Naive B cell (primary cell): ENCODE data around the gene BEX3. TPM values are rescaled to one million over a fixed set of nuclear protein-coding genes. Genes with fewer than 3 reads are reported as not detected.

Experiments used
- ATAC-seq, 2 donors: fragments of 150-1000 bp; cut with Tn5 transposase; 2 replicates each; pipeline ENCODE4 v1.10.0; 2021; ENCODE audit warnings: low read depth in 2 of 2, mild to moderate bottlenecking in 2 of 2, moderate library complexity in 2 of 2
- DNase-seq: peaks from one replicate; pipeline ENCODE4 v3.0.0; 2022
- H3K27ac Mint-ChIP-seq, 6 donors: one replicate each; pipeline ENCODE4 v1.8.0; 2020 to 2022; ENCODE audit warnings: mild to moderate bottlenecking in 6 of 6, mixed read lengths in 6 of 6, moderate library complexity in 5 of 6, inconsistent platforms in 2 of 6
- H3K27me3 Mint-ChIP-seq, 3 donors: one replicate each; pipeline ENCODE4 v1.8.0; 2021 to 2022; ENCODE audit warnings: mixed read lengths in 3 of 3, mild to moderate bottlenecking in 1 of 3
- H3K36me3 Mint-ChIP-seq, 2 donors: one replicate each; pipeline ENCODE4 v1.8.0; 2020 to 2022; ENCODE audit warnings: mixed read lengths in 2 of 2, inconsistent platforms in 1 of 2, mild to moderate bottlenecking in 1 of 2
- H3K4me1 Mint-ChIP-seq, 3 donors: one replicate each; pipeline ENCODE4 v1.8.0; 2020 to 2022; ENCODE audit warnings: mixed read lengths in 3 of 3, inconsistent platforms in 1 of 3, mild to moderate bottlenecking in 1 of 3, moderate library complexity in 1 of 3
- H3K4me3 Mint-ChIP-seq, 8 donors: one replicate each; pipeline ENCODE4 v1.8.0; 2020 to 2022; ENCODE audit warnings: mild to moderate bottlenecking in 8 of 8, mixed read lengths in 8 of 8, moderate library complexity in 8 of 8, inconsistent platforms in 2 of 8
- H3K9me3 Mint-ChIP-seq, 7 donors: one replicate each; pipeline ENCODE4 v1.8.0; 2020 to 2022; ENCODE audit warnings: mixed read lengths in 7 of 7, mild to moderate bottlenecking in 5 of 7, inconsistent platforms in 2 of 7, moderate library complexity in 1 of 7
- polyA plus RNA-seq, 6 donors: library from polyadenylated mRNA; unstranded; fragments of 300-500 nt; fragmentation: Illumina TruSeq; gene quantifications; one replicate each; pipeline ENCODE4 v1.2.3, GENCODE V29; 2021; ENCODE audit warnings: low read depth in 6 of 6

BEX3 gene
- polyA plus RNA-seq, 6 donors from 2014 or later: 1.9 to 4.0 (median 2.8) TPM

DNA sequence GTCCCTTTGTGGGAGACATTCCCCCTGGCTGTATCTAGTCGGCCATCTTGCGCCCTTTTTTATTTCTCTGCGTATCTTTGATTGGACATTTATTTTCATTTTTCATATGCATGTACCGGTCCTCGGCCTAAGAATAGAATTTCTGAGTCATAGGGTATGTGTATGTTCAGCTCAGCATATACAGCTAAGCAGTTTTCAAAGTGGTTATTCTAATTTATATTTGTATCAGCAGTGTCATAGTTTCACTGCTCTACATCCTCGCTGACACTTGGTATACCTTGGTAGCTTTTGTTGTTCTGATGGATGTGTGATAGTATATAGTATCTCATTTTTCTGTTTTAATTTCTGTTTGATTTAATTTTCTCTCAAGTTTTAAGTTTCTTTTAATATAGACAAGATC lies 38.7 kb downstream of the BEX3 start:
- DNase-seq (no peak), ATAC-seq (no peak)
- Mint-ChIP-seq H3K36me3 (no peaks in the 10 kb centered on the region), H3K27ac (peak overlapping the region in 1 of 6 donors; percentile 58), H3K27me3 (peaks cover 0 to 5% (median 0%) of the 10 kb centered on the region in 3 donors), H3K9me3 (peaks cover 0 to 5% (median 0%) of the 10 kb centered on the region in 7 donors), H3K4me1 (no peaks in the 10 kb centered on the region), H3K4me3 (no peak overlapping the region)

DNA sequence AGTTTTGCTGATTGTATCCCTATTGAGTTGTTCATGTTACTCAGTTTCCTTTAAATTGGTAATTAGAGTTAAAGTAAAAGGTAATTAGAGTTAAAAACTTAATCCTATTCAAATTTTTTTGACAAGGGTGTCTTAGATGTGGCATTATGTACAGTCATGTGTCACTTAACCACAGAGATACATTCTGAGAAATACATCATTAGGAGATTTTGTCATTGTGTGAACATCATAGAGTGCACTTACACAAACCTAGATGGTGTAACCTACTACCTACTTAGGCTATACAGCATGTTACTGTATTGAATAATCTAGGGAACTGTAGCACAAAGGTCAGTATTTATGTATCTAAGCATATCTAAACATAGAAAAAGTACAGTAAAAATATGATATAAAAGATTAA lies 39.2 kb downstream of the BEX3 start:
- no peak overlapping the region for H3K4me3 Mint-ChIP-seq
- no peak overlapping the region for H3K27ac Mint-ChIP-seq
- H3K27me3 Mint-ChIP-seq: peaks cover 0 to under 1% (median 0%) of the 10 kb centered on the region in 3 donors
- H3K36me3 Mint-ChIP-seq: no peaks in the 10 kb centered on the region
- no peak for ATAC-seq
- H3K9me3 Mint-ChIP-seq: peaks cover 0 to 5% (median 0%) of the 10 kb centered on the region in 7 donors
- DNase-seq: no peak
- H3K4me1 Mint-ChIP-seq: no peaks in the 10 kb centered on the region

DNA sequence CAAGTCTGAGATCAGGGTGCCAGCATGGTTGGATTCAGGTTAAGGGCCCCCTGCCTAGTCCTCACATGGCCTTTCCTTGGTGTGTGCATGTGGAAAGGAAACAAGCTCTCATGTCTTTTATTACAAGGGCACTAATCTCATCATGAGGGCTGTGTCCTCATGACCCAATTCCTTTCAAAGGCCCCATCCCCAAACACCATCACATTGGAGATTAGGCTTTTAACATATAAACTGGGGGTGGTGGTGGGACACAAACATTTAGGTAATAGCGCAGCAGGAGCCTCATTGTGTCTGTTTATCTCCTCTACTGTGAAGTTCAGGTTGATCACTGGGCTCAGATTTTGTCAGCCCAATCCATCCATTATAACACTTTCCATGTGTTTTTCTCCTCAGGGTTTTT lies 41.0 kb downstream of the BEX3 start:
- no peaks in the 10 kb centered on the region for H3K4me1 Mint-ChIP-seq
- no peaks in the 10 kb centered on the region for H3K27me3 Mint-ChIP-seq
- peaks cover 0 to 4% (median 0%) of the 10 kb centered on the region in 7 donors for H3K9me3 Mint-ChIP-seq
- H3K4me3 Mint-ChIP-seq: no peak overlapping the region
- DNase-seq (no peak), ATAC-seq (no peak)
- peak overlapping the region in 1 of 6 donors; percentile 67 for H3K27ac Mint-ChIP-seq
- H3K36me3 Mint-ChIP-seq: no peaks in the 10 kb centered on the region

DNA sequence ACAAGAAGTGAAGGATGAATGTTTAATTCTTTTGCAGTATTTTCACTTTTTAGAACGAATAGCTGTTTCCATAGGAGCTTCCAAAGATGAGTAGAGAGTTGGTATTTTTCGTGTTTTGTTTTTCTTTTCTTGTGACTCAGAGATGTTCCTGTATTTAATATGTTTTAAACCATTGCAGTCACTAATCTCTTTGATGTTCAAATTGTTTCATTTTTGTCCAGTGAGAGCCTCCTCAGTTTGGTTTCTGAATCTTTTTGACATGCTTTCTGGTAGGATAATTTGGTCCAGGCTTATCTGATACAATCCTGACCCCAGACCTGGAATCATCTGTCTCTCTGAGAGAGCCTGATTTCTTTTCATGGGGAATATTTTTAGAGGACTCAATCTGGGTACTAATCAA lies 41.6 kb downstream of the BEX3 start:
- Mint-ChIP-seq H3K27ac (no peak overlapping the region), H3K36me3 (no peaks in the 10 kb centered on the region), H3K27me3 (peaks cover 0 to 5% (median 0%) of the 10 kb centered on the region in 3 donors), H3K4me3 (no peak overlapping the region), H3K4me1 (no peaks in the 10 kb centered on the region), H3K9me3 (peaks cover 0 to 4% (median 0%) of the 10 kb centered on the region in 7 donors)
- ATAC-seq (no peak), DNase-seq (no peak)

DNA sequence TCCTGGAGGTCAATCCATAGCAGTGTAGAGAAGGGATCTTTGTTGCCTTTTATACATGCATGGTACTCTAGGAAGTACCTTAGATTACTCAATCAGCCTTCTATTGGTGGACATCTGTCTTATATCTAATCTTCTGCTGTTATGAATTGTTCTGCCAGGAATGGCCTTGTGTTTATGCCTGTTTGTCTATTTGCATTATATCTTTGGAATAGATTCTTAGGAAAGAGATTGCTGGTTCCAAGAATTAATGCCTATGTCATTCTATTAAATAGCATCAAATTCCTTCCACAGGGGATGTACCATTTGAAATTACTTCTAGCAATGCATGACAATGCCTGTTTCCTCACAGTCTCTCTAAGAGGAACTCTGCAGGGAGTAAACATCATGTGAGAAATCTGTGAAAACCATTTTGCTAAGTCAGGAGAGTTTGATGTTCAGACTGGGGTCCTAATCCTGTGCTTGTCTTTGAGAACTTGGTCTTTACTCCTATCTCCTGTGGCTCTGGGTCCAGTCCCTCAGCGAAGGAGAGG lies 42.5 kb downstream of the BEX3 start:
- Mint-ChIP-seq H3K4me3 (no peak overlapping the region), H3K9me3 (peaks cover 0 to 4% (median 0%) of the 10 kb centered on the region in 7 donors), H3K27me3 (peaks cover 0 to 8% (median 0%) of the 10 kb centered on the region in 3 donors), H3K4me1 (no peaks in the 10 kb centered on the region), H3K36me3 (no peaks in the 10 kb centered on the region), H3K27ac (no peak overlapping the region)
- ATAC-seq (no peak), DNase-seq (no peak)

DNA sequence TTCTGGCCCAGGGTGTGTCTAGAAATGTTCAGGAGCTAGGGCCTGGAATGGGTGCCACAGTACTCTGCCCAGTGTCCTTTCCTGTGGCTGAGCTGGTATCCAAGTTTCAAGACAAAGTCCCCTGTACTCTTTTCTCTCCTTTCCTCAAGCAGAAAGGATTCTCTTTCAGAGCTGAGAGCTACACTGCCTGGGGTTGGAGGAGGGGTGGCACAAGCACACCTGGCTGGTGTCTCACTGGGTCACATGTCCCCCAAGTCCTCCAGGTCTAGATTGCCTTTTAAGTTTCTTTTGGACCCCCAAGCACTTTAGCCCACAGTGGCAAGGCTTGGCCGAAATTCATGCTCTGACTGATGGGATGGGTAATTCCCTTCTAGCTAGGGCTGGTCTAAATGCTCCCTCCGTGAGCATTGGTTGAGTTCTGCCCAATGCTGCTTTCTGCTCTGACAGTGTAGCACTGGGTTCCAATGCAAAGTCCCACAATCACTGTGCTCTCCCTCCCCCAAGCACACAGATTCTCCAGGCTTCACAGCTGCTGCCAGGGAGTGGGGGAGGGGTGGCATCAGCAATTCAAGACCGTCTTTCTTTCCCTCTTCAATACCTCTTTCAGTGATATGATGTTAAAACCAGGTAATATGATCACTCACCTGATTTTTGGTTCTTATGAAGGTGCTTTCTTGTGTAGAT lies 47.8 kb downstream of the BEX3 start:
- H3K4me1 Mint-ChIP-seq: no peaks in the 10 kb centered on the region
- H3K27me3 Mint-ChIP-seq: peaks cover 0 to 8% (median 0%) of the 10 kb centered on the region in 3 donors
- H3K4me3 Mint-ChIP-seq: no peak overlapping the region
- peaks cover 0 to 2% (median 0%) of the 10 kb centered on the region in 7 donors for H3K9me3 Mint-ChIP-seq
- ATAC-seq (no peak), DNase-seq (no peak)
- H3K27ac Mint-ChIP-seq: no peak overlapping the region
- H3K36me3 Mint-ChIP-seq: no peaks in the 10 kb centered on the region

Other genes with a start within 250 kb of the BEX3 start
- 100 to 1,000 TPM in 1 of 6 donors, 10 to 100 TPM in 5; 69.7 to 102 (median 78.0) TPM for gene BEX4, start 161.4 kb upstream of the BEX3 start, polyA plus RNA-seq
- 10 to 100 TPM; 34.1 to 64.1 (median 53.4) TPM for gene TCEAL8, start 121.4 kb upstream of the BEX3 start, polyA plus RNA-seq
- gene TCEAL5, start 99.8 kb upstream of the BEX3 start, polyA plus RNA-seq: not detected
- 10 to 100 TPM; 42.8 to 74.0 (median 49.9) TPM for gene BEX2, start 65.5 kb upstream of the BEX3 start, polyA plus RNA-seq
- gene TCEAL7, start 46.3 kb upstream of the BEX3 start, polyA plus RNA-seq: not detected
- 1 to 10 TPM in 2 of 6 donors, under 1 TPM in 2, not detected in 2; 0.45 to 1.5 (median 0.93) TPM for gene TCEAL9, start 20.0 kb upstream of the BEX3 start, polyA plus RNA-seq
- not detected for gene RAB40A, start 143.0 kb downstream of the BEX3 start, polyA plus RNA-seq
- gene TCEAL4, start 209.0 kb downstream of the BEX3 start, polyA plus RNA-seq: 10 to 100 TPM; 12.0 to 23.0 (median 16.0) TPM
- 1 to 10 TPM; 3.5 to 8.0 (median 5.3) TPM for gene TCEAL3, start 231.4 kb downstream of the BEX3 start, polyA plus RNA-seq